GM21390 (cell line): ENCODE data around the gene PROB1.
A peak's percentile ranks its signal among the peaks of the same experiment; 100 is the strongest.

Experiments
- ATAC-seq: cut with Tn5 transposase; IDR thresholded peaks from one replicate; pipeline ENCODE4 v1.9.1; 2021; ENCODE audit not compliant: unreplicated experiment

PROB1 gene

GRCh38 chr5:139341689-139342422 is 53.0 kb downstream of the PROB1 start, which contains the start of gene PAIP2:
TSS of gene PAIP2 (plus strand) at chr5:139341854. CDS start at chr5:139363785, 21,931 bp downstream.
- peak; percentile 92 for ATAC-seq

- no peak for ATAC-seq
These were observed 53.7 kb downstream of the PROB1 start for GRCh38 chr5:139341187-139341688.
